Body of pancreas (tissue), 4 donors: ENCODE measurements around the gene HNF1A.

Experiments used
- POLR2A ChIP-seq, 3 donors: fragments of 450-650 bp; IDR thresholded peaks; one replicate each; pipeline ENCODE4 v1.6.1; 2016; ENCODE audit warnings: antibody characterized with exemption in 3 of 3, mild to moderate bottlenecking in 2 of 3
- TF ChIP-seq, protein P1 (sequence below), 7 experiments: fragments of 450-650 bp in 4 of 7; fragments of 200-600 bp in 3 of 7; sonication (generic) in 3 of 7; IDR thresholded peaks; one replicate each; pipeline ENCODE4 v1.5.1; 2016 to 2019; ENCODE audit warnings: antibody characterized with exemption in 7 of 7

DNA sequence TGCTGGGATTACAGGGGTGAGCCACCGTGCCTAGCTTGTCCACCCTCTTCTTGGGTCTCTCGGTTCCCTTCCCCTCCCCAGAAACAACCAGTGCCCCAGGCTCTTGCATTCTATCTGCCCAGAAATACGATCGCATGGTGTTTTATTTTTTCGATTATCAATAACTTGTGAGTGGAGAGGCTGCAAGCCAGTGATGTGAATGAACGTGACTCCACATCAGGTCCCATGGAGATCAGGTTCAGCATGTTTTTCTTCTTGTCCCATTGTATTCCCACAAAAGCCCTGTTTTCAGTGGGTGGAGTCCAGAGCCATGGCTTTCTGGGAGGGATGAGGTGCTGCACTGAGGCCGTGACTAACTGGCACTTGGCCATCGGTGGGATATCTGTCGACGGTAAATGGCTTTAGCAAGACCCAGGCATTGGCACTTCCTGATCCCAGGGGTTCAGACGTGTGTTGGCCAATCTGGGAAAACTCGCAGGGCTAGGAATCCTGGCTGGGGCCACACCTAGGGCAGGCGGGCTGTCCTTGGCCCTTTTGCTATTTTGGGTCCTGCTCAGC, 12.7 kb upstream of the HNF1A start:
- peak in 2 of 3 donors; percentile 3 to 17 for TF ChIP-seq POLR2A (IDR thresholded peaks at IDR 0.05)
- TF ChIP-seq, protein P1, sequence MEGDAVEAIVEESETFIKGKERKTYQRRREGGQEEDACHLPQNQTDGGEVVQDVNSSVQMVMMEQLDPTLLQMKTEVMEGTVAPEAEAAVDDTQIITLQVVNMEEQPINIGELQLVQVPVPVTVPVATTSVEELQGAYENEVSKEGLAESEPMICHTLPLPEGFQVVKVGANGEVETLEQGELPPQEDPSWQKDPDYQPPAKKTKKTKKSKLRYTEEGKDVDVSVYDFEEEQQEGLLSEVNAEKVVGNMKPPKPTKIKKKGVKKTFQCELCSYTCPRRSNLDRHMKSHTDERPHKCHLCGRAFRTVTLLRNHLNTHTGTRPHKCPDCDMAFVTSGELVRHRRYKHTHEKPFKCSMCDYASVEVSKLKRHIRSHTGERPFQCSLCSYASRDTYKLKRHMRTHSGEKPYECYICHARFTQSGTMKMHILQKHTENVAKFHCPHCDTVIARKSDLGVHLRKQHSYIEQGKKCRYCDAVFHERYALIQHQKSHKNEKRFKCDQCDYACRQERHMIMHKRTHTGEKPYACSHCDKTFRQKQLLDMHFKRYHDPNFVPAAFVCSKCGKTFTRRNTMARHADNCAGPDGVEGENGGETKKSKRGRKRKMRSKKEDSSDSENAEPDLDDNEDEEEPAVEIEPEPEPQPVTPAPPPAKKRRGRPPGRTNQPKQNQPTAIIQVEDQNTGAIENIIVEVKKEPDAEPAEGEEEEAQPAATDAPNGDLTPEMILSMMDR (IDR thresholded peaks at IDR 0.05), result no peak
